PC-9 (cell line): Measurements from ENCODE around the gene ZC3H12A. TPM values are rescaled to one million over a fixed set of nuclear protein-coding genes. Genes with fewer than 3 reads are reported as not detected.
"Not testable (repeated sequence)": the region's sequence is repeated elsewhere in the genome, so short reads cannot be mapped to it uniquely, and the experiment has no call there.

ENCODE experiments used
- BruUV-seq: library from RNA; stranded (reverse); fragments of 400-500 nt; replicated peaks from 2 replicates; lab custom pipeline; 2021; lab: Mats Ljungman, UMichigan
- CTCF ChIA-PET: fragments of 300-600 bp; sonication (Branson Sonifier 250); formaldehyde crosslinking; loops from one replicate; lab custom pipeline; 2022; ENCODE audit warnings: antibody characterized with exemption; lab: Charles Lee
- POLR2A ChIA-PET: fragments of 300-600 bp; sonication (Branson Sonifier 250); formaldehyde crosslinking; loops from one replicate; lab custom pipeline; 2022; ENCODE audit warnings: antibody characterized with exemption; ENCODE audit not compliant: unreplicated experiment; lab: Charles Lee
- DNase-seq, 2 experiments: peaks; one replicate each; pipeline versions ENCODE4 v3.0.0 to v3.0.0-alpha.2; 2015 to 2022; ENCODE audit warnings: mixed read lengths in 1 of 2
- H2AFZ ChIP-seq: fragments of 200-600 bp; sonication (generic); 2 replicates; pipeline ENCODE4 v1.8.1; 2017; ENCODE audit warnings: antibody characterized with exemption
- H3F3A ChIP-seq: fragments of 200-600 bp; sonication (generic); 2 replicates; pipeline ENCODE4 v1.8.1; 2017; ENCODE audit warnings: antibody characterized with exemption, mild to moderate bottlenecking, low read depth; ENCODE audit not compliant: insufficient read depth
- H3K27ac ChIP-seq: fragments of 200-600 bp; sonication (generic); 2 replicates; pipeline ENCODE4 v1.6.1; 2016; ENCODE audit warnings: mixed run types
- H3K27me3 ChIP-seq: fragments of 200-600 bp; sonication (generic); 2 replicates; pipeline ENCODE4 v1.6.1; 2016; ENCODE audit warnings: low read depth, mixed run types; ENCODE audit not compliant: insufficient read depth
- H3K36me3 ChIP-seq: fragments of 200-600 bp; sonication (generic); 2 replicates; pipeline ENCODE4 v1.6.1; 2016; ENCODE audit warnings: low read depth, mixed run types
- H3K4me1 ChIP-seq: fragments of 200-600 bp; sonication (generic); replicated peaks from 2 replicates; pipeline ENCODE4 v1.6.1; 2016; ENCODE audit warnings: mixed run types; ENCODE audit not compliant: insufficient read depth
- H3K4me2 ChIP-seq: fragments of 200-600 bp; sonication (generic); 2 replicates; pipeline ENCODE4 v1.6.1; 2017; ENCODE audit warnings: mixed run types
- H3K4me3 ChIP-seq: fragments of 200-600 bp; sonication (generic); 2 replicates; pipeline ENCODE4 v1.6.1; 2016; ENCODE audit warnings: mixed run types
- H3K79me2 ChIP-seq: fragments of 200-600 bp; sonication (generic); 2 replicates; pipeline ENCODE4 v1.6.1; 2017; ENCODE audit warnings: low read depth, mixed run types
- H3K9me2 ChIP-seq: fragments of 200-600 bp; sonication (generic); 2 replicates; pipeline ENCODE4 v1.8.1; 2017; ENCODE audit warnings: mild to moderate bottlenecking; ENCODE audit not compliant: insufficient read depth
- H3K9me3 ChIP-seq: fragments of 200-600 bp; sonication (generic); 2 replicates; pipeline ENCODE4 v1.8.1; 2016; ENCODE audit warnings: low read depth; ENCODE audit not compliant: insufficient read depth
- H4K20me1 ChIP-seq: fragments of 200-600 bp; sonication (generic); 2 replicates; pipeline ENCODE4 v1.8.1; 2017; ENCODE audit not compliant: insufficient read depth
- CTCF ChIP-seq: fragments of 200-600 bp; sonication (generic); conservative IDR thresholded peaks from 2 replicates; pipeline ENCODE4 v1.6.1; 2017; ENCODE audit warnings: mixed run types, antibody characterized with exemption, mild to moderate bottlenecking, moderate library complexity
- EZH2 ChIP-seq: fragments of 200-600 bp; sonication (generic); IDR thresholded peaks from 2 replicates; pipeline ENCODE4 v1.8.0; 2017; ENCODE audit warnings: antibody characterized with exemption, low read depth
- intact Hi-C: fragments of 100-400 bp; cut with micrococcal nuclease; formaldehyde crosslinking; loops from one replicate; pipeline ENCODE4 v1.10.0; 2022; ENCODE audit not compliant: unreplicated experiment
- total RNA-seq: library from RNA; stranded (reverse); gene quantifications from 2 replicates; pipeline ENCODE4 v1.2.3, GENCODE V29; 2021

The ZC3H12A gene
- total RNA-seq, 1 experiment from 2014 or later: 18.7 TPM

- no peak for DNase-seq
- BruUV-seq: TSS peak; percentile 97
- peaks cover 17% of the 10 kb centered on the region for H3K4me1 ChIP-seq
- H3F3A ChIP-seq: peaks cover 17% of the 10 kb centered on the region; the same call in 1 of the 2 replicates
- POLR2A ChIA-PET: interaction anchor here (0.6 to 0.7 kb wide), 4 partner anchors 19 to 1358 kb away, joined by 3 to 16 read pairs (median 6); no protein-coding TSS in a partner anchor
- TF ChIP-seq CTCF (no peak), EZH2 (no peak)
- intact Hi-C loops: loop anchor here (2.0 kb wide), 2 partner anchors 39 kb away; partner anchors contain the start of gene SNIP1
- H3K79me2 ChIP-seq: peaks cover 23% of the 10 kb centered on the region
- peaks cover 8% of the 10 kb centered on the region; the same call in 1 of the 2 replicates for H4K20me1 ChIP-seq
- no peaks in the 10 kb centered on the region for H3K27me3 ChIP-seq
- H3K4me2 ChIP-seq: peak overlapping the region; percentile 94
- no peaks in the 10 kb centered on the region for H3K9me3 ChIP-seq
- H3K4me3 ChIP-seq: peak overlapping the region; percentile 95
- no peaks in the 10 kb centered on the region for H3K9me2 ChIP-seq
- CTCF ChIA-PET: interaction anchor here (0.5 to 1.5 kb wide), 7 partner anchors 11 to 490 kb away, joined by 3 to 8 read pairs (median 5); partner anchors contain the start of gene FHL3
- H2AFZ ChIP-seq: peak overlapping the region; percentile 100
- H3K27ac ChIP-seq: peak overlapping the region; percentile 77
- peaks cover 4% of the 10 kb centered on the region; the same call in 1 of the 2 replicates for H3K36me3 ChIP-seq
These were observed 41.0 kb downstream of the ZC3H12A start for GRCh38 chr1:37515185-37516034.

GRCh38 chr1:37517569-37517968 is 43.2 kb downstream of the ZC3H12A start:
- Histone ChIP-seq H3K27ac (no peak overlapping the region), H3K9me3 (no peaks in the 10 kb centered on the region), H4K20me1 (peaks cover 8% of the 10 kb centered on the region; the same call in 1 of the 2 replicates), H3K9me2 (no peaks in the 10 kb centered on the region), H3K79me2 (peaks cover 16% of the 10 kb centered on the region), H3K4me1 (peaks cover 17% of the 10 kb centered on the region), H3K27me3 (no peaks in the 10 kb centered on the region), H3K4me3 (no peak overlapping the region), H2AFZ (no peak overlapping the region), H3K36me3 (no peaks in the 10 kb centered on the region), H3K4me2 (no peak overlapping the region), H3F3A (peaks cover 17% of the 10 kb centered on the region; the same call in 1 of the 2 replicates)
- intact Hi-C loops: no loop called here
- ChIA-PET CTCF (no interaction called here), POLR2A (no interaction called here)
- DNase-seq: no peak
- no peak for TF ChIP-seq EZH2
- no TSS peak for BruUV-seq

GRCh38 chr1:37518241-37518640 is 43.9 kb downstream of the ZC3H12A start:
- Histone ChIP-seq H3K4me1 (peaks cover 14% of the 10 kb centered on the region), H3F3A (peaks cover 17% of the 10 kb centered on the region; the same call in 1 of the 2 replicates)
- H3K27me3 ChIP-seq, H3K4me3 ChIP-seq, H3K9me2 ChIP-seq, POLR2A ChIA-PET, H2AFZ ChIP-seq, intact Hi-C loops, H3K79me2 ChIP-seq, H3K27ac ChIP-seq, H3K4me2 ChIP-seq, CTCF ChIA-PET, H3K36me3 ChIP-seq, H3K9me3 ChIP-seq, H4K20me1 ChIP-seq, BruUV-seq, DNase-seq: not testable (repeated sequence)

GRCh38 chr1:37518929-37519328 is 44.5 kb downstream of the ZC3H12A start:
- H3K79me2 ChIP-seq, CTCF ChIA-PET, H3K27ac ChIP-seq, H3K4me3 ChIP-seq, BruUV-seq, H3K4me1 ChIP-seq, H3K4me2 ChIP-seq, POLR2A ChIA-PET, H3K36me3 ChIP-seq, H3K9me2 ChIP-seq, intact Hi-C loops, H4K20me1 ChIP-seq, DNase-seq, H3K9me3 ChIP-seq, H2AFZ ChIP-seq, H3K27me3 ChIP-seq: not testable (repeated sequence)
- H3F3A ChIP-seq: peaks cover 17% of the 10 kb centered on the region; the same call in 1 of the 2 replicates
